GM19455 (cell line): Measurements from ENCODE around the gene FMNL2.
"Not testable (repeated sequence)": the region's sequence is repeated elsewhere in the genome, so short reads cannot be mapped to it uniquely, and the experiment has no call there.

Source experiments
- ATAC-seq: cut with Tn5 transposase; IDR thresholded peaks from one replicate; pipeline ENCODE4 v1.9.1; 2021; ENCODE audit not compliant: unreplicated experiment

Gene FMNL2

GRCh38 chr2:152335016-152335725, at the start of gene FMNL2:
TSS of gene FMNL2 (plus strand) at chr2:152335174.
- peak; percentile 91 for ATAC-seq

- ATAC-seq = no peak
Observed at GRCh38 chr2:152292991-152293390, 42.0 kb upstream of the FMNL2 start.

GRCh38 chr2:152297715-152298114, 37.3 kb upstream of the FMNL2 start:
- ATAC-seq = no peak

- no peak for ATAC-seq
Observed at GRCh38 chr2:152298754-152299153, 36.2 kb upstream of the FMNL2 start.

GRCh38 chr2:152301131-152301530, 33.8 kb upstream of the FMNL2 start:
- ATAC-seq = no peak

GRCh38 chr2:152303951-152304350, 31.0 kb upstream of the FMNL2 start:
- ATAC-seq = no peak

- ATAC-seq = no peak
Observed at GRCh38 chr2:152304836-152305235, 30.1 kb upstream of the FMNL2 start.

- no peak for ATAC-seq
Observed at GRCh38 chr2:152307863-152308262, 27.1 kb upstream of the FMNL2 start.

GRCh38 chr2:152309352-152310214, 25.4 kb upstream of the FMNL2 start:
- no peak for ATAC-seq

GRCh38 chr2:152319822-152320570, 15.0 kb upstream of the FMNL2 start:
- no peak for ATAC-seq

- no peak for ATAC-seq
Observed at GRCh38 chr2:152320814-152321213, 14.2 kb upstream of the FMNL2 start.

GRCh38 chr2:152322222-152322621, 12.8 kb upstream of the FMNL2 start:
- ATAC-seq = no peak

GRCh38 chr2:152325126-152325525, 9.8 kb upstream of the FMNL2 start:
- not testable (repeated sequence) for ATAC-seq

GRCh38 chr2:152326710-152327109, 8.3 kb upstream of the FMNL2 start:
- no peak for ATAC-seq

- no peak for ATAC-seq
Observed at GRCh38 chr2:152328013-152328412, 7.0 kb upstream of the FMNL2 start.

- no peak for ATAC-seq
Observed at GRCh38 chr2:152330235-152330866, 4.6 kb upstream of the FMNL2 start.

- no peak for ATAC-seq
Observed at GRCh38 chr2:152334701-152335015, 316 bp upstream of the FMNL2 start.

- peak; percentile 31 for ATAC-seq
Observed at GRCh38 chr2:152335726-152336118, 748 bp downstream of the FMNL2 start.

- peak; percentile 33 for ATAC-seq
Observed at GRCh38 chr2:152336119-152336853, 1.3 kb downstream of the FMNL2 start.

- no peak for ATAC-seq
Observed at GRCh38 chr2:152336854-152337510, 2.0 kb downstream of the FMNL2 start.
